CD14-positive monocyte (primary cell): ENCODE results near the gene LYSET. TPM values are rescaled to one million over a fixed set of nuclear protein-coding genes. Genes with fewer than 3 reads are reported as not detected.

ENCODE experiments used
- DNase-seq, 3 donors: peaks; one replicate each; pipeline ENCODE4 v3.0.0-alpha.2; 2011 to 2022
- H2AFZ ChIP-seq: 2 replicates; pipeline ENCODE4 v1.6.0; 2012; ENCODE audit warnings: mild to moderate bottlenecking, low read depth, low read length, inconsistent platforms; ENCODE audit not compliant: insufficient read depth, poor library complexity, severe bottlenecking
- H3K27ac ChIP-seq, 2 donors: 1 replicate in 1 of 2; 2 replicates in 1 of 2; pipeline ENCODE4 v1.5.1; 2012 to 2013; ENCODE audit warnings: low read length in 2 of 2, control low read depth in 1 of 2, inconsistent platforms in 1 of 2, low read depth in 1 of 2, mild to moderate bottlenecking in 1 of 2
- H3K27me3 ChIP-seq, 2 donors: one replicate each; pipeline versions ENCODE4 v1.6.0 to v1.6.1; 2011 to 2013; ENCODE audit warnings: low read length in 2 of 2; ENCODE audit not compliant: control insufficient read depth in 2 of 2, insufficient read depth in 2 of 2
- H3K36me3 ChIP-seq, 2 donors: replicated peaks in 1 of 2; 1 replicate in 1 of 2; 2 replicates in 1 of 2; pipeline versions ENCODE4 v1.5.1 to v1.6.1; 2012 to 2013; ENCODE audit warnings: low read length in 2 of 2, control low read depth in 1 of 2, inconsistent platforms in 1 of 2, mild to moderate bottlenecking in 1 of 2; ENCODE audit not compliant: insufficient read depth in 2 of 2, control insufficient read depth in 1 of 2
- H3K4me1 ChIP-seq, 2 donors: 1 replicate in 1 of 2; 2 replicates in 1 of 2; pipeline versions ENCODE4 v1.5.1 to v1.6.1; 2012 to 2013; ENCODE audit warnings: low read length in 2 of 2, control low read depth in 1 of 2, inconsistent platforms in 1 of 2, mild to moderate bottlenecking in 1 of 2, moderate library complexity in 1 of 2; ENCODE audit not compliant: insufficient read depth in 2 of 2, control insufficient read depth in 1 of 2
- H3K4me2 ChIP-seq: replicated peaks from 2 replicates; pipeline ENCODE3; 2012; ENCODE audit warnings: low read length, moderate library complexity, mild to moderate bottlenecking; ENCODE audit not compliant: poor library complexity, severe bottlenecking; ENCODE audit errors: extremely low read depth
- H3K4me3 ChIP-seq, 3 experiments: fragments of 200-600 bp in 1 of 3; sonication (generic) in 1 of 3; replicated peaks in 1 of 3; 1 replicate in 2 of 3; 2 replicates in 1 of 3; pipeline ENCODE4 v1.5.1; 2011 to 2013; ENCODE audit warnings: low read length in 3 of 3, mild to moderate bottlenecking in 3 of 3, control low read depth in 2 of 3, low read depth in 2 of 3, inconsistent platforms in 1 of 3, moderate library complexity in 1 of 3
- H3K79me2 ChIP-seq: 2 replicates; pipeline ENCODE4 v1.6.0; 2012; ENCODE audit warnings: mild to moderate bottlenecking, control low read depth, inconsistent platforms, low read length, moderate library complexity; ENCODE audit not compliant: insufficient read depth
- H3K9ac ChIP-seq: 2 replicates; pipeline ENCODE4 v1.6.0; 2017; ENCODE audit warnings: low read length, mild to moderate bottlenecking; ENCODE audit not compliant: insufficient read depth, poor library complexity, severe bottlenecking
- H3K9me3 ChIP-seq, 2 donors: replicated peaks in 1 of 2; 1 replicate in 1 of 2; 2 replicates in 1 of 2; pipeline versions ENCODE4 v1.5.1 to v1.6.1; 2012 to 2013; ENCODE audit warnings: low read length in 2 of 2, control low read depth in 1 of 2; ENCODE audit not compliant: control insufficient read depth in 1 of 2, insufficient read depth in 1 of 2
- H4K20me1 ChIP-seq: 2 replicates; pipeline ENCODE4 v1.6.0; 2012; ENCODE audit warnings: mild to moderate bottlenecking, low read length, control low read depth, moderate library complexity; ENCODE audit not compliant: insufficient read depth
- H3K27ac Mint-ChIP-seq, 7 donors: one replicate each; pipeline ENCODE4 v1.8.0; 2020; ENCODE audit warnings: mild to moderate bottlenecking in 7 of 7, mixed read lengths in 7 of 7, moderate library complexity in 6 of 7, inconsistent platforms in 2 of 7
- H3K27me3 Mint-ChIP-seq, 3 donors: one replicate each; pipeline ENCODE4 v1.8.0; 2021 to 2022; ENCODE audit warnings: low read depth in 3 of 3, mild to moderate bottlenecking in 3 of 3, mixed read lengths in 3 of 3, moderate library complexity in 3 of 3, inconsistent platforms in 1 of 3
- H3K36me3 Mint-ChIP-seq, 2 donors: one replicate each; pipeline ENCODE4 v1.8.0; 2020; ENCODE audit warnings: mixed read lengths in 2 of 2, inconsistent platforms in 1 of 2, mild to moderate bottlenecking in 1 of 2
- H3K4me1 Mint-ChIP-seq: one replicate; pipeline ENCODE4 v1.8.0; 2020; ENCODE audit warnings: mild to moderate bottlenecking, mixed read lengths
- H3K4me3 Mint-ChIP-seq, 2 donors: one replicate each; pipeline ENCODE4 v1.8.0; 2020; ENCODE audit warnings: mild to moderate bottlenecking in 2 of 2, mixed read lengths in 2 of 2, moderate library complexity in 1 of 2
- H3K9me3 Mint-ChIP-seq, 7 donors: one replicate each; pipeline ENCODE4 v1.8.0; 2020 to 2022; ENCODE audit warnings: mixed read lengths in 7 of 7, mild to moderate bottlenecking in 6 of 7, moderate library complexity in 6 of 7, inconsistent platforms in 2 of 7
- CTCF ChIP-seq: fragments of 200-600 bp; IDR thresholded peaks from one replicate; pipeline ENCODE4 v1.8.0; 2022; ENCODE audit warnings: antibody characterized with exemption, mild to moderate bottlenecking
- WGBS: methylation state at CpG from one replicate; pipeline ENCODE4 v1.1.5; 2013; ENCODE audit warnings: missing lambda C conversion rate; ENCODE audit not compliant: insufficient coverage; 5-methylcytosine and 5-hydroxymethylcytosine counted together
- intact Hi-C, 2 donors: fragments of 100-400 bp; cut with micrococcal nuclease; formaldehyde crosslinking; loops; one replicate each; pipeline versions ENCODE4 v1.15.0 to v1.15.1; 2023
- polyA plus RNA-seq, 3 donors: library from polyadenylated mRNA; depleted of rRNA in 1 of 3; unstranded in 2 of 3; stranded (reverse) in 1 of 3; fragments of 300-500 nt in 2 of 3; fragments of >200 nt in 1 of 3; fragmentation: Illumina TruSeq in 2 of 3; gene quantifications; 1 replicate in 2 of 3; 2 replicates in 1 of 3; pipeline ENCODE4 v1.2.3, GENCODE V29; 2012 to 2021

LYSET gene
- polyA plus RNA-seq, 3 donors, result 10.8 to 43.3 (median 36.9) TPM

GRCh38 chr14:93153121-93153520, 32.0 kb upstream of the LYSET start:
- Histone ChIP-seq H3K79me2 (no peaks in the 10 kb centered on the region), H3K4me1 (peaks cover 37 to 44% of the 10 kb centered on the region in 2 donors), H3K36me3 (no peaks in the 10 kb centered on the region), H3K9ac (no peak overlapping the region), H4K20me1 (no peaks in the 10 kb centered on the region), H3K27me3 (no peaks in the 10 kb centered on the region), H3K9me3 (no peaks in the 10 kb centered on the region), H3K27ac (peak overlapping the region in 1 of 2 donors; percentile 37), H3K4me2 (peak overlapping the region; percentile 0), H2AFZ (no peak overlapping the region), H3K4me3 (no peak overlapping the region)
- Mint-ChIP-seq H3K4me3 (no peak overlapping the region), H3K27me3 (peaks cover 0 to 3% (median 0%) of the 10 kb centered on the region in 3 donors), H3K36me3 (no peaks in the 10 kb centered on the region), H3K27ac (peak overlapping the region in 3 of 7 donors; percentile 40 to 71 (median 71)), H3K9me3 (no peaks in the 10 kb centered on the region), H3K4me1 (peaks cover 34% of the 10 kb centered on the region)
- intact Hi-C loops, result loop anchor here in 1 of 2 donors (5.0 kb wide), 1 partner anchor 46 kb away; no protein-coding TSS in a partner anchor
- peak; percentile 36 to 48 (median 40) for DNase-seq
- no peak for TF ChIP-seq CTCF
- 3% methylated on average over 3 of the region's 7 CpGs for WGBS

GRCh38 chr14:93155667-93156066, 29.4 kb upstream of the LYSET start:
- WGBS, result no CpG with 5 or more reads among the region's 2 CpGs
- no peak overlapping the region for H3K27ac Mint-ChIP-seq
- H3K79me2 ChIP-seq, result no peaks in the 10 kb centered on the region
- peaks cover 26 to 31% of the 10 kb centered on the region in 2 donors for H3K4me1 ChIP-seq
- no peak for DNase-seq
- H4K20me1 ChIP-seq, result no peaks in the 10 kb centered on the region
- no peaks in the 10 kb centered on the region for H3K36me3 ChIP-seq
- no peak for TF ChIP-seq CTCF
- H3K4me3 Mint-ChIP-seq, result no peak overlapping the region
- no peaks in the 10 kb centered on the region for H3K27me3 ChIP-seq
- no peaks in the 10 kb centered on the region for H3K9me3 ChIP-seq
- intact Hi-C loops, result no loop called here
- no peaks in the 10 kb centered on the region for H3K9me3 Mint-ChIP-seq
- H3K4me1 Mint-ChIP-seq, result peaks cover 26% of the 10 kb centered on the region
- no peak overlapping the region for H3K4me3 ChIP-seq
- no peak overlapping the region for H3K27ac ChIP-seq
- no peak overlapping the region for H3K4me2 ChIP-seq
- peaks cover 0 to 3% (median 0%) of the 10 kb centered on the region in 3 donors for H3K27me3 Mint-ChIP-seq
- H2AFZ ChIP-seq, result no peak overlapping the region
- no peaks in the 10 kb centered on the region for H3K36me3 Mint-ChIP-seq
- no peak overlapping the region for H3K9ac ChIP-seq
